HepG2 (cell line): ENCODE data around the gene SH3GLB2. TPM values are rescaled to one million over a fixed set of nuclear protein-coding genes. Genes with fewer than 3 reads are reported as not detected.

Source experiments
- ATAC-seq: fragments of 200-7000 bp; cut with Tn5 transposase; 3 replicates; pipeline ENCODE4 v1.9.1; 2020; ENCODE audit warnings: mild to moderate bottlenecking, moderate library complexity
- BruUV-seq: library from RNA; stranded (reverse); fragments of 400-500 nt; replicated peaks from 2 replicates; lab custom pipeline; 2021; lab: Mats Ljungman, UMichigan
- CTCF ChIA-PET: fragments of 300-600 bp; formaldehyde crosslinking; extraction: SDS; loops from one replicate; lab custom pipeline; 2021; ENCODE audit warnings: low total read pairs, inconsistent platforms, low intra/inter-chr PET ratio; lab: Yijun Ruan, JAX
- POLR2A ChIA-PET: fragments of 350-600 bp; sonication (Branson Sonifier 250); formaldehyde crosslinking; loops from one replicate; lab custom pipeline; 2020; ENCODE audit warnings: antibody characterized with exemption, inconsistent platforms; lab: Yijun Ruan, JAX
- DNase-seq: peaks from one replicate; pipeline ENCODE4 v3.0.0-alpha.2; 2015; ENCODE audit warnings: low spot score
- FAIRE-seq: peaks from 3 replicates; lab custom pipeline; 2011; peaks lifted over from hg19 to GRCh38; lab: Jason Lieb, UNC
- H2AFZ ChIP-seq: one replicate; pipeline ENCODE4 v1.6.1; 2011; ENCODE audit warnings: low read length, inconsistent platforms
- H3K27ac ChIP-seq: fragments of 300-600 bp; 3 replicates; pipeline ENCODE4 v1.8.0; 2011; ENCODE audit warnings: mixed run types, mild to moderate bottlenecking, mixed read lengths, low read length, inconsistent platforms; ENCODE audit not compliant: insufficient read depth; ENCODE audit errors: extremely low read length
- H3K27me3 ChIP-seq, 2 experiments: fragments of 200-600 bp in 1 of 2; 2 replicates in 1 of 2; 3 replicates in 1 of 2; pipeline versions ENCODE4 v1.6.0 to v1.8.0; 2011; ENCODE audit warnings: low read length in 2 of 2, mild to moderate bottlenecking in 2 of 2, moderate library complexity in 2 of 2, inconsistent platforms in 1 of 2; ENCODE audit not compliant: insufficient read depth in 2 of 2, control insufficient read depth in 1 of 2
- H3K36me3 ChIP-seq, 2 experiments: fragments of 200-600 bp in 1 of 2; replicated peaks in 1 of 2; 2 replicates in 1 of 2; 3 replicates in 1 of 2; pipeline versions ENCODE4 v1.5.1 to v1.8.0; 2011; ENCODE audit warnings: low read length in 2 of 2, inconsistent platforms in 1 of 2; ENCODE audit not compliant: insufficient read depth in 2 of 2, control insufficient read depth in 1 of 2
- H3K4me1 ChIP-seq: 2 replicates; pipeline ENCODE4 v1.5.1; 2012; ENCODE audit warnings: low read length, inconsistent platforms; ENCODE audit not compliant: insufficient read depth
- H3K4me2 ChIP-seq: 2 replicates; pipeline ENCODE4 v1.6.0; 2011; ENCODE audit warnings: low read depth, low read length, inconsistent platforms
- H3K4me3 ChIP-seq, 3 experiments: fragments of 200-600 bp in 1 of 3; sonication (generic), shearing (Covaris generic) in 1 of 3; replicated peaks in 1 of 3; 2 replicates each; pipeline ENCODE4 v1.5.1; 2011 to 2016; ENCODE audit warnings: low read length in 3 of 3, inconsistent platforms in 2 of 3, low read depth in 2 of 3, mild to moderate bottlenecking in 2 of 3, control low read depth in 1 of 3, mixed read lengths in 1 of 3; ENCODE audit not compliant: insufficient read depth in 1 of 3
- H3K79me2 ChIP-seq: one replicate; pipeline ENCODE4 v1.6.1; 2011; ENCODE audit warnings: low read length, inconsistent platforms; ENCODE audit not compliant: insufficient read depth
- H3K9ac ChIP-seq: 2 replicates; pipeline ENCODE4 v1.6.0; 2011; ENCODE audit warnings: mild to moderate bottlenecking, low read depth, low read length, inconsistent platforms; ENCODE audit not compliant: insufficient read depth
- H3K9me3 ChIP-seq: 2 replicates; pipeline ENCODE4 v1.5.1; 2012; ENCODE audit warnings: mild to moderate bottlenecking, low read length
- H4K20me1 ChIP-seq: 2 replicates; pipeline ENCODE4 v1.6.0; 2011; ENCODE audit warnings: inconsistent platforms, mild to moderate bottlenecking, low read length, moderate library complexity; ENCODE audit not compliant: insufficient read depth
- DNMT1 ChIP-seq: sonication (generic); formaldehyde crosslinking; IDR thresholded peaks from 2 replicates; pipeline ENCODE4 v1.5.1; 2020; ENCODE audit warnings: mild to moderate bottlenecking, missing genetic modification reagents
- FOXO4 ChIP-seq: sonication (generic); formaldehyde crosslinking; conservative IDR thresholded peaks from 2 replicates; pipeline ENCODE4 v1.8.1; 2023; ENCODE audit warnings: missing genetic modification reagents
- HMG20A ChIP-seq: IDR thresholded peaks from 2 replicates; pipeline ENCODE4 v1.6.1; 2016; ENCODE audit warnings: borderline replicate concordance
- ZBTB34 ChIP-seq: sonication (generic); formaldehyde crosslinking; IDR thresholded peaks from 2 replicates; pipeline ENCODE4 v1.8.0; 2022; ENCODE audit warnings: mild to moderate bottlenecking, missing genetic modification reagents
- ZBTB7A ChIP-seq: sonication (generic); formaldehyde crosslinking; IDR thresholded peaks from 2 replicates; pipeline ENCODE4 v1.8.0; 2022; ENCODE audit warnings: mild to moderate bottlenecking, missing genetic modification reagents
- ZFY ChIP-seq: sonication (generic); formaldehyde crosslinking; IDR thresholded peaks from 2 replicates; pipeline ENCODE4 v1.4.0; 2020; ENCODE audit warnings: missing genetic modification reagents
- ZNF841 ChIP-seq: sonication (generic); formaldehyde crosslinking; IDR thresholded peaks from 2 replicates; pipeline ENCODE4 v1.8.1; 2023; ENCODE audit warnings: missing genetic modification reagents, borderline replicate concordance
- ZNF891 ChIP-seq: sonication (generic); formaldehyde crosslinking; IDR thresholded peaks from 2 replicates; pipeline ENCODE4 v1.5.0; 2020; ENCODE audit warnings: mild to moderate bottlenecking, missing genetic modification reagents
- ZSCAN30 ChIP-seq: sonication (generic); formaldehyde crosslinking; IDR thresholded peaks from 2 replicates; pipeline ENCODE4 v1.5.0; 2020; ENCODE audit warnings: mild to moderate bottlenecking, missing genetic modification reagents
- WGBS: methylation state at CpG from one replicate; pipeline ENCODE4 v1.1.6; 2017; ENCODE audit warnings: low lambda C conversion rate; 5-methylcytosine and 5-hydroxymethylcytosine counted together
- in situ Hi-C: cut with HindIII; loops from 2 replicates; pipeline ENCODE4 v1.10.0; 2017; ENCODE audit warnings: low pct_unique_long_range_greater_than_20kb; ENCODE audit not compliant: extremely low pct_ligation_motif_present
- intact Hi-C: fragments of 100-400 bp; cut with micrococcal nuclease; formaldehyde crosslinking; loops from one replicate; pipeline ENCODE4 v1.10.0; 2022; ENCODE audit not compliant: unreplicated experiment
- polyA plus RNA-seq, 8 experiments: library from polyadenylated mRNA; depleted of rRNA in 3 of 8; stranded (reverse) in 7 of 8; unstranded in 1 of 8; fragments of >200 nt; fragmentation: Illumina TruSeq in 4 of 8; extraction: Trizol in 4 of 8; gene quantifications; 2 replicates each; pipeline versions ENCODE4 v1.2.1 to v1.2.3, GENCODE V29; 2011 to 2016; ENCODE audit warnings: low read depth in 4 of 8, missing spikeins in 1 of 8, mixed read lengths in 1 of 8; ENCODE audit not compliant: insufficient read depth in 1 of 8
- total RNA-seq, 5 experiments: library from RNA; depleted of rRNA; stranded (reverse); fragments of >200 nt; fragmentation: Illumina TruSeq; extraction: Trizol; gene quantifications; 2 replicates each; pipeline ENCODE4 v1.2.3, GENCODE V29; 2016; ENCODE audit warnings: low read depth in 1 of 5

The SH3GLB2 gene
- total and polyA plus RNA-seq, 2 of the 13 experiments (the other 11 are each of a cell fraction or from before 2014, with no cell fraction given): 24.0 to 40.6 TPM

- Histone ChIP-seq H3K4me3 (no peak overlapping the region), H3K4me2 (no peak overlapping the region), H2AFZ (no peak overlapping the region), H3K9ac (no peak overlapping the region), H3K36me3 (no peaks in the 10 kb centered on the region), H3K79me2 (peaks cover 1% of the 10 kb centered on the region), H3K27ac (no peak overlapping the region), H4K20me1 (no peaks in the 10 kb centered on the region), H3K27me3 (no peaks in the 10 kb centered on the region; a peak in 1 of 5 replicates), H3K9me3 (no peaks in the 10 kb centered on the region), H3K4me1 (peaks cover 32% of the 10 kb centered on the region)
- ChIA-PET CTCF (no interaction called here), POLR2A (no interaction called here)
- TF ChIP-seq HMG20A (CRISPR knock-in tag) (no peak), DNMT1 (no peak), ZBTB7A (CRISPR knock-in tag) (no peak), ZNF841 (CRISPR knock-in tag) (no peak), ZBTB34 (no peak), ZSCAN30 (CRISPR knock-in tag) (no peak), ZFY (CRISPR knock-in tag) (no peak), FOXO4 (CRISPR knock-in tag) (no peak), ZNF891 (CRISPR knock-in tag) (no peak)
- intact Hi-C loops: no loop called here
- FAIRE-seq (no peak), ATAC-seq (no peak), DNase-seq (no peak)
- 64% methylated on average over 8 of the region's 12 CpGs for WGBS
- in situ Hi-C loops: no loop called here
- no TSS peak for BruUV-seq
Observed at GRCh38 chr9:129032541-129033159, 4.5 kb upstream of the SH3GLB2 start.
